ENCODE results near the gene CELF3. TPM values are rescaled to one million over a fixed set of nuclear protein-coding genes. Genes with fewer than 3 reads are reported as not detected.

CELF3 gene
- total and polyA plus RNA-seq, 2 of the 13 experiments (the other 11 are each of a cell fraction or from before 2014, with no cell fraction given) = not detected

- ATAC-seq (no peak), DNase-seq (ENCODE audit: low spot score) (no peak), FAIRE-seq (no peak)
- Histone ChIP-seq H3K9ac (ENCODE audit: insufficient read depth, low read depth, low read length) (no peak overlapping the region), H4K20me1 (ENCODE audit: insufficient read depth, low read length) (no peaks in the 10 kb centered on the region), H2AFZ (ENCODE audit: low read length) (no peak overlapping the region), H3K4me2 (ENCODE audit: low read depth, low read length) (no peak overlapping the region), H3K79me2 (ENCODE audit: insufficient read depth, low read length) (no peaks in the 10 kb centered on the region), H3K4me1 (ENCODE audit: insufficient read depth, low read length) (no peaks in the 10 kb centered on the region), H3K36me3 (replicated peaks in 1 of 2; ENCODE audit: control insufficient read depth in 1 of 2, insufficient read depth in 2 of 2, low read length in 2 of 2) (peaks cover 2 to 30% of the 10 kb centered on the region in 2 experiments; a peak in 4 of 5 replicates), H3K27ac (ENCODE audit: extremely low read length, insufficient read depth, low read length) (no peak overlapping the region), H3K9me3 (ENCODE audit: low read length) (no peaks in the 10 kb centered on the region), H3K27me3 (ENCODE audit: control insufficient read depth in 1 of 2, insufficient read depth in 2 of 2, low read length in 2 of 2) (no peaks in the 10 kb centered on the region), H3K4me3 (replicated peaks in 1 of 3; ENCODE audit: insufficient read depth in 1 of 3, low read depth in 2 of 3, low read length in 3 of 3) (no peak overlapping the region)
- in situ Hi-C loops (cut with HindIII; ENCODE audit: extremely low pct_ligation_motif_present, low pct_unique_long_range_greater_than_20kb) = no loop called here
- CTCF ChIA-PET (ENCODE audit: low intra/inter-chr PET ratio, low total read pairs) = no interaction called here
- intact Hi-C loops (cut with micrococcal nuclease; ENCODE audit: unreplicated experiment) = no loop called here
- 94% methylated on average over 3 of the region's 3 CpGs for WGBS (ENCODE audit: low lambda C conversion rate)
- POLR2A ChIA-PET = no interaction called here
- TF ChIP-seq ZNF556 (CRISPR knock-in tag; IDR thresholded peaks at IDR 0.05; ENCODE audit: borderline replicate concordance) (no peak), ZNF234 (CRISPR knock-in tag; conservative IDR thresholded peaks at IDR 0.05) (no peak), REL (CRISPR knock-in tag; conservative IDR thresholded peaks at IDR 0.05) (no peak), ZNF414 (CRISPR knock-in tag; IDR thresholded peaks at IDR 0.05) (no peak)
- BruUV-seq (replicated peaks) = no TSS peak
Measured at GRCh38 chr1:151668090-151668489, 48.5 kb downstream of the CELF3 start.

GRCh38 chr1:151661751-151662150 is 54.9 kb downstream of the CELF3 start:
- Histone ChIP-seq H3K9ac (ENCODE audit: insufficient read depth, low read depth, low read length) (no peak overlapping the region), H3K36me3 (replicated peaks in 1 of 2; ENCODE audit: control insufficient read depth in 1 of 2, insufficient read depth in 2 of 2, low read length in 2 of 2) (peaks cover 2 to 54% of the 10 kb centered on the region in 2 experiments), H3K4me2 (ENCODE audit: low read depth, low read length) (no peak overlapping the region), H3K9me3 (ENCODE audit: low read length) (no peaks in the 10 kb centered on the region), H3K4me1 (ENCODE audit: insufficient read depth, low read length) (no peaks in the 10 kb centered on the region), H3K27ac (ENCODE audit: extremely low read length, insufficient read depth, low read length) (no peak overlapping the region), H2AFZ (ENCODE audit: low read length) (no peak overlapping the region), H4K20me1 (ENCODE audit: insufficient read depth, low read length) (no peaks in the 10 kb centered on the region), H3K27me3 (ENCODE audit: control insufficient read depth in 1 of 2, insufficient read depth in 2 of 2, low read length in 2 of 2) (no peaks in the 10 kb centered on the region), H3K79me2 (ENCODE audit: insufficient read depth, low read length) (no peaks in the 10 kb centered on the region), H3K4me3 (replicated peaks in 1 of 3; ENCODE audit: insufficient read depth in 1 of 3, low read depth in 2 of 3, low read length in 3 of 3) (no peak overlapping the region)
- POLR2A ChIA-PET = no interaction called here
- 92% methylated on average over 6 of the region's 6 CpGs for WGBS (ENCODE audit: low lambda C conversion rate)
- TF ChIP-seq ZNF879 (CRISPR knock-in tag; IDR thresholded peaks at IDR 0.05) (no peak), NFRKB (IDR thresholded peaks at IDR 0.05) (no peak), ZBTB26 (CRISPR knock-in tag; IDR thresholded peaks at IDR 0.05; ENCODE audit: borderline replicate concordance) (no peak)
- intact Hi-C loops (cut with micrococcal nuclease; ENCODE audit: unreplicated experiment) (no loop called here), in situ Hi-C loops (cut with HindIII; ENCODE audit: extremely low pct_ligation_motif_present, low pct_unique_long_range_greater_than_20kb) (no loop called here)
- no TSS peak for BruUV-seq (replicated peaks)
- CTCF ChIA-PET (ENCODE audit: low intra/inter-chr PET ratio, low total read pairs) = no interaction called here
- ATAC-seq = no peak
- FAIRE-seq = no peak
- DNase-seq (ENCODE audit: low spot score) = no peak
